Loucy (cell line): Measurements from ENCODE around the gene ZNF362.

ENCODE experiments used
- H2AFZ ChIP-seq: fragments of 200-600 bp; sonication (generic); 2 replicates; pipeline ENCODE4 v1.6.0; 2016; ENCODE audit warnings: antibody characterized with exemption, mild to moderate bottlenecking, low read length, moderate library complexity
- H3F3A ChIP-seq: fragments of 200-600 bp; 2 replicates; pipeline ENCODE4 v1.6.0; 2016; ENCODE audit warnings: antibody characterized with exemption, low read depth, mild to moderate bottlenecking
- H3K27me3 ChIP-seq: fragments of 200-600 bp; sonication (generic); 2 replicates; pipeline ENCODE4 v1.6.1; 2014; ENCODE audit warnings: low read length, mild to moderate bottlenecking; ENCODE audit not compliant: insufficient read depth, poor library complexity, severe bottlenecking
- H3K36me3 ChIP-seq: fragments of 200-600 bp; sonication (generic); 2 replicates; pipeline ENCODE4 v1.6.1; 2016; ENCODE audit warnings: low read length; ENCODE audit not compliant: insufficient read depth
- H3K4me1 ChIP-seq: fragments of 200-600 bp; sonication (generic); 2 replicates; pipeline ENCODE4 v1.5.1; 2014; ENCODE audit warnings: low read length, mild to moderate bottlenecking; ENCODE audit not compliant: insufficient read depth, poor library complexity, severe bottlenecking
- H3K4me2 ChIP-seq: fragments of 200-600 bp; sonication (generic); 2 replicates; pipeline ENCODE4 v1.6.0; 2014; ENCODE audit warnings: antibody characterized with exemption, low read length, low read depth, mild to moderate bottlenecking; ENCODE audit not compliant: poor library complexity, severe bottlenecking
- H3K4me3 ChIP-seq: fragments of 200-600 bp; sonication (generic); 2 replicates; pipeline ENCODE4 v1.5.1; 2014; ENCODE audit warnings: low read length, mild to moderate bottlenecking, mixed read lengths; ENCODE audit not compliant: poor library complexity, severe bottlenecking
- H3K79me2 ChIP-seq: fragments of 200-600 bp; sonication (generic); 2 replicates; pipeline ENCODE4 v1.6.1; 2014; ENCODE audit warnings: low read length; ENCODE audit not compliant: insufficient read depth
- H3K9ac ChIP-seq: fragments of 200-600 bp; sonication (generic); 2 replicates; pipeline ENCODE4 v1.6.0; 2014; ENCODE audit warnings: mild to moderate bottlenecking, low read depth, low read length, moderate library complexity; ENCODE audit not compliant: poor library complexity, severe bottlenecking
- H3K9me2 ChIP-seq: fragments of 200-600 bp; sonication (generic); replicated peaks from 2 replicates; pipeline ENCODE4 v1.6.1; 2016; ENCODE audit warnings: low read depth, low read length, mixed read lengths
- H3K9me3 ChIP-seq: fragments of 200-600 bp; sonication (generic); 2 replicates; pipeline ENCODE4 v1.6.1; 2014; ENCODE audit warnings: mild to moderate bottlenecking, antibody characterized with exemption, low read length, low read depth; ENCODE audit not compliant: insufficient read depth
- H4K20me1 ChIP-seq: fragments of 200-600 bp; sonication (generic); 2 replicates; pipeline ENCODE4 v1.6.0; 2014; ENCODE audit warnings: antibody characterized with exemption, low read length, mild to moderate bottlenecking; ENCODE audit not compliant: insufficient read depth, poor library complexity, severe bottlenecking
- EZH2phosphoT487 ChIP-seq: fragments of 200-600 bp; IDR thresholded peaks from 2 replicates; pipeline ENCODE4 v1.6.1; 2018; ENCODE audit warnings: antibody characterized with exemption, mild to moderate bottlenecking, moderate library complexity, borderline replicate concordance
- TF ChIP-seq, protein P1 (sequence below): fragments of 200-600 bp; sonication (generic); conservative IDR thresholded peaks from 2 replicates; pipeline ENCODE4 v1.5.1; 2014; ENCODE audit warnings: mild to moderate bottlenecking, antibody characterized with exemption, low read length

The ZNF362 gene

DNA sequence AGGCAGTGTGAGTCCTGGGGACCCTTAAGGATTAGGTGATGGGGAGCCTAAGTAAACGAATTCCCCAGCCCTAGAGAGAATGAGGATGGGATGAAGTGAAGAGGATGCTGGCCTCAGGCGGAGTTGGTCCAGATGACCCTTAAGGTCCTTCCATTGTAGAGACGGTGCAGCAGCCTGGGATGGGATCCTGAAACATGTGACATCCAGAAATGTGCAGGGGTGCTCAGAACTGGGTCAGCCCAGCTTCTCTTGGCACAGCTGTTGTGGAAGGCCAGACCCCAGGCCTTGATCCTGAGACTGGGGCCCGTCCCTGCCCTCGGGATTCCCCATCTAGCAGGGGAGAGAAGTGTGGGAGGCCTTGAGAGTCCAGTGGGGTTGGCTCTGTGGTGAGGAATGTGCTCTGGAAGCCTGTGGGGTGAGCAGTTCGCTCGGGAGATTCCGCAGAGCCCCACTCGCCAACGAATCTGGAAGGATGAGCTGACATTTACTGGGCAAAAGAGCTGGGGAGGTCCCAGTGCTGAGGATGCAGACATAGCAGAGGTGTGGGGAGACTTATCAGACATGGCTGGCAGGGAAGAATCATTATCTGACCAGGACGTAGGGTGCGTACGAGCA, 36.5 kb downstream of the ZNF362 start:
- Histone ChIP-seq H3K27me3 (no peaks in the 10 kb centered on the region), H3K9ac (no peak overlapping the region), H3K4me3 (no peak overlapping the region), H3K4me2 (no peak overlapping the region), H4K20me1 (no peaks in the 10 kb centered on the region), H3K79me2 (no peaks in the 10 kb centered on the region), H3K9me2 (no peaks in the 10 kb centered on the region), H3K4me1 (no peaks in the 10 kb centered on the region), H3K9me3 (no peaks in the 10 kb centered on the region), H3K36me3 (peaks cover 38% of the 10 kb centered on the region; the same call in 1 of the 2 replicates), H3F3A (no peaks in the 10 kb centered on the region), H2AFZ (no peak overlapping the region)
- TF ChIP-seq EZH2phosphoT487, result no peak

DNA sequence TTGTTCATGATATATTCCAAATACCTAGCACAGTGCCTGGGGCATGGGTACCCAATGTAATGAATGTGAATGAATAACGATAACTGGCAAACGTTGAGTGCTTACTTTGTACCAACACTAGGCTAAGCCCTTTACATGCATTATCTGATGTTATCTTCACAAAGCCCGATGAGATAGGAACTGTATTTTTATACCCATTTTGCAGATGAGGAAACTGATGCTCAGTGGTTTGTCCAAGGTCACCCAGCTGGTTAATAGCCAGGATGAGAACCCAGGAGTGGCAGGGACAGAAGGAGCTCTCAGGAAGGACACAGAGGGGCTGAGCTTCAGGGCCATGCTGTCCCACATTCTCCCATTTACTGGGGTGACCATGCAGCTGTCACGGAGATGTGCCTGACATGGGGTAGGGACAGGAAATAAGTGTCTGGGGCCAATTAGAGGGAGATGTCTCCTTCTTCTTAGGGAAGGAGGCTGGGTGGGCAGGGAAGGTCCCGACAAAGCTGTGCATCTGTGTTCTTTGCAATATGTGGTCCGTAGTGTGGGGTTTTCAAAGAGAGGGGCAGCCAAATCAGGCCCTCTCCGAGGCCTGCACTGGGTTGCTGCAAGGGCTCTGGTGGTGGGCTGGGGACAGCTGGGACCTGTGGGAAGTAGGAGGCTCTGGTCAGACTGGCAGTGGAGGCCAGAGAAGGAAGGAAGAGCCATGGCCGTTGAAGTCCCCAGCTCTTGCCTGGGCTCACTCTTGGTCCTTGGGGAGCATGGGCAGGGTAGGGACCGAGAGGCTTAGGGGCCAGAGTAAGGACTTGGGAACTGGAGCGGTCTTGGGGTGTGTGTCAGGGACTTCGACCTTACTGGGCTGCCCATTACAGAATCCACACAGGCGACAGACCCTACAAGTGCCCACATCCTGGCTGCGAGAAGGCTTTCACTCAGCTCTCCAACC, 38.0 kb downstream of the ZNF362 start:
- Histone ChIP-seq H3K4me3 (no peak overlapping the region), H3K4me2 (no peak overlapping the region), H2AFZ (no peak overlapping the region), H3F3A (no peaks in the 10 kb centered on the region), H3K9ac (no peak overlapping the region), H3K27me3 (no peaks in the 10 kb centered on the region), H3K9me3 (no peaks in the 10 kb centered on the region), H3K9me2 (no peaks in the 10 kb centered on the region), H4K20me1 (no peaks in the 10 kb centered on the region), H3K36me3 (peaks cover 51% of the 10 kb centered on the region; the same call in 1 of the 2 replicates), H3K79me2 (no peaks in the 10 kb centered on the region), H3K4me1 (no peaks in the 10 kb centered on the region)
- no peak for TF ChIP-seq EZH2phosphoT487
- TF ChIP-seq, protein P1, sequence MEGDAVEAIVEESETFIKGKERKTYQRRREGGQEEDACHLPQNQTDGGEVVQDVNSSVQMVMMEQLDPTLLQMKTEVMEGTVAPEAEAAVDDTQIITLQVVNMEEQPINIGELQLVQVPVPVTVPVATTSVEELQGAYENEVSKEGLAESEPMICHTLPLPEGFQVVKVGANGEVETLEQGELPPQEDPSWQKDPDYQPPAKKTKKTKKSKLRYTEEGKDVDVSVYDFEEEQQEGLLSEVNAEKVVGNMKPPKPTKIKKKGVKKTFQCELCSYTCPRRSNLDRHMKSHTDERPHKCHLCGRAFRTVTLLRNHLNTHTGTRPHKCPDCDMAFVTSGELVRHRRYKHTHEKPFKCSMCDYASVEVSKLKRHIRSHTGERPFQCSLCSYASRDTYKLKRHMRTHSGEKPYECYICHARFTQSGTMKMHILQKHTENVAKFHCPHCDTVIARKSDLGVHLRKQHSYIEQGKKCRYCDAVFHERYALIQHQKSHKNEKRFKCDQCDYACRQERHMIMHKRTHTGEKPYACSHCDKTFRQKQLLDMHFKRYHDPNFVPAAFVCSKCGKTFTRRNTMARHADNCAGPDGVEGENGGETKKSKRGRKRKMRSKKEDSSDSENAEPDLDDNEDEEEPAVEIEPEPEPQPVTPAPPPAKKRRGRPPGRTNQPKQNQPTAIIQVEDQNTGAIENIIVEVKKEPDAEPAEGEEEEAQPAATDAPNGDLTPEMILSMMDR, result no peak

DNA sequence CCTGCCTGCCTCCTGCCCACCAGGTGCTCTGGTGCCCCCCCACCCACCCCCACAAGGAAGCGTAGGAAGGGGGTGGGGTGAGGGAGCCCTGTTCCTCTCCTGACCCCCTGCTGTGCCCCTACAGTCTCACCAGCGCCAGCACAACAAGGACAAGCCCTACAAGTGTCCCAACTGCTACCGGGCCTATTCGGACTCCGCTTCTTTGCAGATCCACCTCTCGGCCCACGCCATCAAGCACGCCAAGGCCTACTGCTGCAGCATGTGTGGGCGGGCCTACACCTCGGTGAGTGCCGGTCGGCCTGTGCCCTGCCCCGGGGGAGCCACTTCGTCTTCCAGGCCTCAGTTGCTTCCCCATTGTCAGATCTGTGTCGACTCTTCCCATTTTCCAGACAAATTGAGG, 38.7 kb downstream of the ZNF362 start:
- H3K4me2 ChIP-seq, result no peak overlapping the region
- no peaks in the 10 kb centered on the region for H3K27me3 ChIP-seq

More for the DNA sequence above, 38.7 kb downstream of the ZNF362 start:
- H3K4me3 ChIP-seq, result no peak overlapping the region
- no peaks in the 10 kb centered on the region for H4K20me1 ChIP-seq
- no peaks in the 10 kb centered on the region for H3K9me2 ChIP-seq
- H3K4me1 ChIP-seq, result no peaks in the 10 kb centered on the region
- no peaks in the 10 kb centered on the region for H3K79me2 ChIP-seq
- no peaks in the 10 kb centered on the region for H3K9me3 ChIP-seq
- H2AFZ ChIP-seq, result no peak overlapping the region
- TF ChIP-seq, protein P1, result no peak
- no peak for TF ChIP-seq EZH2phosphoT487
- peaks cover 54% of the 10 kb centered on the region; the same call in 1 of the 2 replicates for H3K36me3 ChIP-seq
- H3F3A ChIP-seq, result no peaks in the 10 kb centered on the region
- no peak overlapping the region for H3K9ac ChIP-seq
